ENCODE measurements around the gene KLHL29. TPM values are rescaled to one million over a fixed set of nuclear protein-coding genes. Genes with fewer than 3 reads are reported as not detected.

Gene KLHL29
- total and polyA plus RNA-seq, 8 donors, result 0.91 to 6.6 (median 2.6) TPM

DNA sequence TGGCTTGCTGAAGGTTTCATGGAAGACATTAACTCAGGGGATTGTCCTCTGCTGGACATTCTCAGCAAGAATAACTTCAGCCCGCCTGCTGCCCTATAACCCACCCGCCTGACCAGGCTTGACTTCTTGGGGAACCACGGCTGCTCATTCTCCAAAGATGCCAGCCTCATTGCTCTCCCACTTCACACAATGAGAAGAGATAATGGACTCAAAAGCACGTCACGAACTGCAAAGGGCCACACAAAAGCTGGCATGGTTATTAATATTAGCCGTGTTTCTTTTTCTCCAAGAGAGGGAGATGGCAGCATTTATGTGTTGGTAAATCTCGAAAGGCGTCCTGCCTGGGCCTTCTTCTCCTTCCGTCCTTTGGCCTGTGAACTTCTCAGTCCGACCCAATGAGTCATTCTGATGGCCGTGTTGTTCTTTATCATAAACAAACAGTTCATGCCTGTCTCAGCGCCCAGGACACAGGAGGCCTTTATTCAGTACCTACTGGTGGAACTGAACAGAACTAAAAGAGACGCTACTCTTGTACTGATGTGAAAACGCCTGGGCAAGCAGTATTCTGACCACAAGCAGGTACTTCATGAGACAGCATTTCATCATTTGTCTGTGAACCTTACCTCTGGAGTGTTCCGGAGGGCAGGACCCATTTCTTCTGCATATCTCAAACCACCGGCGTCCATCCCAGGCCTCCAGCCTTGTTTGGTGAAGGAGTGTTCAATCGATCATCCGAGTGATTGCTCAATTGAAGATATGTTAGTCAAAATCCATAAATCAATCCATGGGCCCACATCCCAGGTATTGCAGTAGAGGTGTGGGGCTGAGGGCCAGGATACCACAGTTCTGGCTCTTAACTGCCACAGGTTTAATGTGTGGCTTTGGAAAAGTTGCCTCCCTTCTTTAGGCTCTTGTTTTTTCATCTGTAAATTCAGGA lies 25.1 kb upstream of the KLHL29 start:
- no peak overlapping the region for H3K27ac ChIP-seq
- intact Hi-C loops (cut with DNase I), result loop anchor here in 1 of 3 donors (10.0 kb wide), 1 partner anchor 1005 kb away; no protein-coding TSS in a partner anchor
- H3K36me3 ChIP-seq, result no peaks in the 10 kb centered on the region
- no peaks in the 10 kb centered on the region for H3K9me3 ChIP-seq
- DNase-seq (peak in 1 of 6 donors; percentile 35), FAIRE-seq (no peak), ATAC-seq (peak; percentile 62 to 88 (median 81))
- H3K27me3 ChIP-seq, result no peaks in the 10 kb centered on the region
- H3K4me1 ChIP-seq, result peaks cover 0 to 2% (median 0%) of the 10 kb centered on the region in 3 donors
- TF ChIP-seq, protein P1, sequence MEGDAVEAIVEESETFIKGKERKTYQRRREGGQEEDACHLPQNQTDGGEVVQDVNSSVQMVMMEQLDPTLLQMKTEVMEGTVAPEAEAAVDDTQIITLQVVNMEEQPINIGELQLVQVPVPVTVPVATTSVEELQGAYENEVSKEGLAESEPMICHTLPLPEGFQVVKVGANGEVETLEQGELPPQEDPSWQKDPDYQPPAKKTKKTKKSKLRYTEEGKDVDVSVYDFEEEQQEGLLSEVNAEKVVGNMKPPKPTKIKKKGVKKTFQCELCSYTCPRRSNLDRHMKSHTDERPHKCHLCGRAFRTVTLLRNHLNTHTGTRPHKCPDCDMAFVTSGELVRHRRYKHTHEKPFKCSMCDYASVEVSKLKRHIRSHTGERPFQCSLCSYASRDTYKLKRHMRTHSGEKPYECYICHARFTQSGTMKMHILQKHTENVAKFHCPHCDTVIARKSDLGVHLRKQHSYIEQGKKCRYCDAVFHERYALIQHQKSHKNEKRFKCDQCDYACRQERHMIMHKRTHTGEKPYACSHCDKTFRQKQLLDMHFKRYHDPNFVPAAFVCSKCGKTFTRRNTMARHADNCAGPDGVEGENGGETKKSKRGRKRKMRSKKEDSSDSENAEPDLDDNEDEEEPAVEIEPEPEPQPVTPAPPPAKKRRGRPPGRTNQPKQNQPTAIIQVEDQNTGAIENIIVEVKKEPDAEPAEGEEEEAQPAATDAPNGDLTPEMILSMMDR (IDR thresholded peaks at IDR 0.05), result no peak
- 55 to 56% methylated on average over 19 of the region's 19 CpGs for WGBS, 2 donors
- H3K4me3 ChIP-seq, result no peak overlapping the region

DNA sequence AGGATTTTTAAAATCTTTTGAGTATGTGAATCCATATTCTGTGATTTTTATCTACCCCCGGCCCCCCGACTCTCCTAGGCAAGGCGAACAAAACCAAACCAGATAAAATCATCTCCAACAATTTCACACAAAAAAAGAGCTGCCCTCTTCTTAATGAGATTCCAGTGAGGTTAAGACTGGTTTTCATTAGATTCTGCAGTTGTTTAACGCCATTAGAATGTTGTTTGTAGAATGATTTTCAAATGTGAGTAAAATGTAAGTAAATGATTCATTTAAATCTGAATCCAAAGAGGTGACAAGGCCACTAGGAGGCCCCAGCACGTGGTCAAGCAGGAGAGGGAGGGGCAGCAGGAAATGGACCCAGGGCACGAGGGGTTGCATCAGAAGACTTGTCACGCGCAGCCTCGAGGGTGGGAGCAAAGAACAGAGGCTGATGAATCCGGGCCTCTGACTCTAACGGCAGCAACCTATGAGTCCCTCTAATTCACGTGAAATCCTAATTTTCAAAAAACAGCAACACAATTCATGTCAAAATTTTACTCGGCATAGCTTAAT lies 24.3 kb upstream of the KLHL29 start:
- Histone ChIP-seq H3K4me1 (peaks cover 0 to 2% (median 0%) of the 10 kb centered on the region in 3 donors), H3K27ac (no peak overlapping the region), H3K4me3 (no peak overlapping the region), H3K36me3 (no peaks in the 10 kb centered on the region), H3K27me3 (no peaks in the 10 kb centered on the region), H3K9me3 (no peaks in the 10 kb centered on the region)
- no peak for DNase-seq
- no peak for ATAC-seq
- TF ChIP-seq, protein P1 (IDR thresholded peaks at IDR 0.05), result no peak
- WGBS, 2 donors, result 72 to 73% methylated on average over 13 of the region's 13 CpGs
- no peak for FAIRE-seq
- intact Hi-C loops (cut with DNase I), result no loop called here

DNA sequence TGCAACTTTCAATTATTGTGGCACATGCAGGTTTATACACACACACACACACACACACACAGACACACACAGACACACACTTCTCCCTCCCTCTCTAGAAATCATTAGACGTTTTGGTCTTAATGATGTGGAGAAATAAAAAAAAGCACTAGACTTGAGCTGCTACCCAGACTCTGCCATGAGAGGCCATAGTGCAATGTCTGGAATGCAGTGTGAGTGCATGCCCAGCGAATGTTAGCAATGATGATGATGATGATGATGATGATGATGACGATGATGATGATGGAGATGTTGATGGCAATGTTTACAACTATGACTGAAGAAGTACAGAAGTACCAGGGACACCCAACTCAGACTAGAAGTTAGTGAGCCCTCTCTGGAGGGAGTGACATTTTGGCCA lies 23.8 kb upstream of the KLHL29 start:
- ATAC-seq (no peak), FAIRE-seq (no peak), DNase-seq (no peak)
- Histone ChIP-seq H3K4me3 (no peak overlapping the region), H3K27me3 (no peaks in the 10 kb centered on the region), H3K4me1 (peaks cover 0 to 2% (median 0%) of the 10 kb centered on the region in 3 donors), H3K27ac (no peak overlapping the region), H3K9me3 (no peaks in the 10 kb centered on the region), H3K36me3 (no peaks in the 10 kb centered on the region)
- TF ChIP-seq, protein P1 (IDR thresholded peaks at IDR 0.05), result no peak
- WGBS, 2 donors, result 64 to 66% methylated on average over 3 of the region's 3 CpGs
- intact Hi-C loops (cut with DNase I), result no loop called here

DNA sequence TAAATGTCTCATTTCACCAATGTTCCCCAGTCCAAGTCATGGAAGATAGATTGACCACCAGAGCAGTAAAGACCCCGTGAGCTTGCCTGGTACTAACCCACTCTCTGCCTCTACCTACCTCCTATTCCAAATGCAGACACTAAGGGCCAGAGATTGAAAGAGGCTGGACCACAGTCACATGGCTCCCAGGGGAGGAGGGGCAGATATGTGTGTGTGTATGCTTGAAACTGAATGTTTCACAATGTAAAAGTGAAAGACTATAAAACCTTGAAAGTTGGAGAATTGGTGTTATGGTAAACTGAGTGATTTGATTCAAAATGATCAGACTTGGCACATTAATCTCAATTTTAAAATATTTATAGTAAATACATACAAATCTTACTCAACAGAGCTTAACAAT lies 21.7 kb upstream of the KLHL29 start:
- no peak for ATAC-seq
- no peak for DNase-seq
- intact Hi-C loops (cut with DNase I), result no loop called here
- WGBS, 2 donors, result 63 to 76% methylated on average over 1 of the region's 1 CpG
- Histone ChIP-seq H3K27ac (no peak overlapping the region), H3K4me1 (peaks cover 0 to 2% (median 0%) of the 10 kb centered on the region in 3 donors), H3K9me3 (no peaks in the 10 kb centered on the region), H3K4me3 (no peak overlapping the region), H3K27me3 (no peaks in the 10 kb centered on the region), H3K36me3 (no peaks in the 10 kb centered on the region)
- TF ChIP-seq, protein P1 (IDR thresholded peaks at IDR 0.05), result no peak
- FAIRE-seq, result no peak

All from pancreas (tissue), 10 donors.